Kasumi-1 (cell line): ENCODE measurements around the gene FOXP1.

Experiments used
- DNase-seq, 2 experiments: peaks; one replicate each; lab custom pipeline; 2025; lab: John Stamatoyannopoulos, UW

The FOXP1 gene

GRCh38 chr3:71586810-71587242, 3.3 kb upstream of the FOXP1 start:
- DNase-seq: no peak

DNA sequence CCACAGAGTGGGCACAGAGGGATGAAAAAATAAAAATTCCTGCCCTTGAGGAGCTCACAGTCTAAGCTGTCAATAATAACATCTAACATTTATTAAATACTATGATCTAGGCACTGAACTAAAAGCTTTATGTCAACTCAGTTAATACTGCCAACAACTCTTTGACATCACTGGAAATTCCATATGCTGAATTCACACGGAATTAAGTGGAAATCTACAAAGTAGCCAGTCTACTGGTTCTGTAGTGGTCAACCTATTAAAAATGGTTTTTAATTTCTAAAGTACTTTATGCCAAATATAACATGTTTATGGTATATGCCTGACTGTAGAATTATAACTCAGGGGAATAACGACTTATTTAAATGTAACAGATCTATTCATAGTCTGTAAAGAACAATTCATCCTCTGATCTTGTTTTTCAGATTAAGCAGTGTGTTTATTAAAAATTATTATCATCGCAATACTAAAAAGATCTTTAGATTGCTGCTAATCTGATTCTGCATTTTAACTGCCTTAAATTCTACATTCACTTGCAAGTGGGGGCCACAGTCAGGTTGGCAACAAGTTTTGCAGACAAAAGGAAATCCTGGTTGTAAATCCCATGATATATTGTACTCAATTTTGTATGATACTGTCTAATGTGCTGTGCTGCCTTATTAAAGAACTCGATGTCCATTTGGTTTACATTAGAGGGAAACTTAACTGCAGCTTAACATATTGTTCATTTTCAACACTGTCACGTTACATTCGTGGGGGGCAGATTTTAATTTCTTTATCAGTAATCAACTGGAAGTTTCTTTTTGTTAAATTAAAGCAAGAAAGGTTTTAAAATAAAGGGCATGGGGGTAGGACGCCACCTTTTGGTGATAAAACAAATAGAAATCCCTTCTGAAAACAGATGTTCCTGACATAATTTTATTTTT, 2.6 kb upstream of the FOXP1 start:
- peak; percentile 57 to 73 for DNase-seq

DNA sequence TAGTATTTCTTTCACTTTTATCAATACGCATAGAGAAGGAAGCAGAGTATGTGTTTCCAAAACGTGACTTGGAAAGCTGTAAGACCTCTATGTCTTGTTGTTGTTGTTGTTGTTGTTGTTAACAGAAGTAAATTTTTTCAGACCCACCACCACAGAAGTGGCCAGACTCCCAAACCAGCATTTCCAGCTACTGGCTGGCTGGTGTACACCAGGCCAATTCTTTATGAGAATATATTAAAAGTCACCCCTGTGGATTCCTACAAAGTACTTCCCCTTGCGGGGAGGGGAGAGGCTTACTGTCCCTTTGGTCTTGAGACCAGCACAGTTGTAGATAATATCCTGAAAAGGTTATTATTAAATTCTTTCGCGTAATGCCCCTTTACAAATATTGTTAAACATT, 1.6 kb upstream of the FOXP1 start:
- peak; percentile 58 to 75 for DNase-seq

GRCh38 chr3:71584394-71585011, 975 bp upstream of the FOXP1 start:
- peak; percentile 77 to 87 for DNase-seq

DNA sequence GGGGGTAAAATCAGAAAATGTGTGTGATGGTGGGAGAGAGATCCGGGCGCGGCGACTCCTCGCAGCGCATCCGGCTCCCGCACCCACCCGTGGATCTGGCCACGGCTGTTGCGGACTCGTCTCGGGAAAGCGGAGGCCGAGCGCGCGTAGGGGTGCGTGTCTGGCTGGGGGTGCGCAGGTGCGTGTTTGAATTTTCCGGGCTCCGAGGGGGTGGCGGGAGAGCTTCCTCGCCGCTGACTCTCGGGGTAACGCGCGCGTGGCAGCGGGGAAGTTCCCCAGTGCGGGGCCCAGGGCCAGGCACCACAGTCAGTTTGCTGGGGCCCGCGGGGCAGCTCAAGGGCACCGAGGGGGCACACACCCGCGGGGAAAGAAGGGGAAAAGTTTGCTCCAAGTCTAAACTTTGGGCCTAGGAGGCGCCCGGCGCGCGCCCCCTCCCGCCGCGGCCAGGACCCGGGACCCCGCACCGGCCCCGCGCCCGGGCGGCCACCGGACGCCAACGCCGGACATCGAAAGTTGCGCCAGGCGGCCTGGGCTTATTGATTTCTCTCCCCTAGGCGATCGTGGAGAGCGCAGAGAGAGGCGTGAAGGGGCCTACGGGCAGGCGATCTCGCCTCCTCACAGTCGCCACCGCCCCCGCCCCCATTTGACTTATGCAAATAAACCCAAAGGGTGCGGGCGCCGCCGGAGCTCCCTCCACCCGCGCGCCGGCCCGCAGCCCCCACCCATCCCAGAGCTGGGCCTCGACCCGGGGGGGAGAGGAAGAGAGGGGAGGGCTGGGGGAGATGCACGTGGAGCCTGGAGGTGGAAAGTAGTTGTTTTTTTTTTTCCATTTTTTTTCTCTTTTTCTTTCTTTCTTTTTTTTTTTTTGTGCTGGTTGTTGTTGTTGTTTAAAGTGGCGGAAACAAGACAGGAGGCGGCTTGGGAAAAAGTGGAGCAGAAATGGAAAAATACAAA, 639 bp downstream of the FOXP1 start:
- peak; percentile 64 to 74 for DNase-seq

- peak; percentile 89 to 91 for DNase-seq
Observed at GRCh38 chr3:71582036-71582611, 1.4 kb downstream of the FOXP1 start.

GRCh38 chr3:71581457-71582035, 2.0 kb downstream of the FOXP1 start:
- DNase-seq: no peak

GRCh38 chr3:71580636-71581456, 2.7 kb downstream of the FOXP1 start:
- peak; percentile 21 for DNase-seq

GRCh38 chr3:71579935-71580406, 3.6 kb downstream of the FOXP1 start:
- peak; percentile 51 to 72 for DNase-seq

DNA sequence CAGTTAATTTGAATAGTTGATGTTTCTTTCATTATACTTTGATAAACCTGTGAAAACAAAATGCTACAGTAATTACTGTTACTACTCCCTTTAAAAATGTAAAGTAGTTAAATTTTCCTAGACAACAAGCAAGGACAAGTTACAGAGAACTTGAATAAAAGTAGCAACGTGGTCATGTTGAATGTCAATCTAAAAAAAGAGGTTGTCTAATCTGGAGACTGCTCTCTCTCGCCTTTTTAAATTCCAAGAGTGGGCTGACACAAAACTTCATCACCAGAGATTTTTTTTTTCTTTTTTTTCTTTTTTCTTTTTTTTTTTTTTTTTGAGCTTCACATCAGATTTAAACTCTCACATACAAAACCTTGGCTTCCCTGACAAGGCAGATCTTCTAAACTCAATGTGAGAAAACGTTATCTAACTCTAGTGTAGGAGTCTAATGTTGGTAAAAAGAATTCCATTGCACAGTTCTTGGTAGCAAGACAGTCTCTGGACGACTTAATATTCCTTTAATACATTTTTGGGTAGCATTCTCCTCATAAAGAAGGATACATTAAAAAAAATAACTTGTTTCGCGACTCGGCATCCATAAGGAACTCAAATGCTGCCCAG, 4.1 kb downstream of the FOXP1 start:
- peak in 1 of 2 experiments; percentile 46 for DNase-seq

- peak; percentile 34 to 67 for DNase-seq
Observed at GRCh38 chr3:71578054-71578751, 5.3 kb downstream of the FOXP1 start.

DNA sequence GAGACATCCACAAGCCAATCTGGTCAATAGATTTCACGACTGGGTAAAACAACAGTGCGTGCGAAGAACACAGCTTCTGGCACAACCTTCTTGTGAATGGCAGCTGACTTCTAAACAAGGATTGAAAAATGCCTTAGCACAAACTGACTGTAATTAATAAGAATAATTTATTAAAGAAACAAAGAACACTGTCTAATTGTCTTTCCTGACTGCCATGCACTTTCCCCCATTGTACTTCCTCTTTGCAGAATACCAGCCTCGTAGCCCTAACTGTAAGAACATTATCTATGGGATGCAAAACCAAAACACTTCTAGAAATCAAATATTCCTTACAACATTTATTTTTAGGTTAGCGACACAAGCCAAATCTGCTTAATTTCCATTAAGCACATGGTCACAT, 6.5 kb downstream of the FOXP1 start:
- peak; percentile 59 to 78 for DNase-seq

DNA sequence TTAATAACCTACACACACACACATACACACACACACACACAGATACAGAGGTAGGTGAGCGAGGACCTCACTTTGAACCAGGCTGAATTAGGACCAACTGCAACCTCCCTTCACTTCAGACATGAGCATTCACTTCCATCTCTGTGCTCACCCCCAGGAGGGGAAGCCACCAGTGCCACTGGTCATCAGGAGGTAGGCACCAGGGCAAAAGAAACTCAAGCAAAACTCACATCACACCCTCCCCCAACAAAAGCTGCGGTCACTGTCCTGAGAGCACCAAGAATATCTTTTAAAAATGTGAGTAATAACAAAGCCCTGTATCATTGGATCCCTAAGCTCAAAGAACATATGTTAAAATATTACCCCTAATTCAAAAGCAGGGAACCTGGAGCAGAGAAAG, 8.1 kb downstream of the FOXP1 start:
- no peak for DNase-seq

DNA sequence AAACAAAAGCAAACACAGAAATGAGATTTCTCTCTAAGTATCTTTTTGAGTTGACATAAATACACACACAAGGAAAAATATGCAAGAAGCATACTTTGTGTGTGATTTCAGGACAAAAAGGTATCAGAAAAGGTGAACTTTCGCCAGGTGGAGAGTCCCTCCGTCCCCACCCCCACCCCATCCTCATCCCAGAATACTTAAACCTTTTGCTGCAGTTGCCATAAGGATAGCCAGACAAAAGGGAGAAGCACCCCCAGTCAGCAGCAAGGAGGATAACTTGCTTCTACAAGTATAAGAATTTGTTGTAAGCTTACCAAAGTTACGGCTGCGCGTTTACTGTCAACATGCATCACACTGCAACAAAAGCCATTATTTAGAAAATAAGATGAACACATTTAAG, 10.3 kb downstream of the FOXP1 start:
- no peak for DNase-seq

- DNase-seq: no peak
Observed at GRCh38 chr3:71570546-71570945, 13.0 kb downstream of the FOXP1 start.

- DNase-seq: no peak
Observed at GRCh38 chr3:71568207-71568606, 15.3 kb downstream of the FOXP1 start.

GRCh38 chr3:71566776-71567175, 16.8 kb downstream of the FOXP1 start:
- DNase-seq: no peak

GRCh38 chr3:71565976-71566375, 17.6 kb downstream of the FOXP1 start:
- no peak for DNase-seq

GRCh38 chr3:71565316-71565715, 18.2 kb downstream of the FOXP1 start:
- DNase-seq: no peak
